ENCODE data around the gene GRID2IP.
"Not testable (repeated sequence)": the region's sequence is repeated elsewhere in the genome, so short reads cannot be mapped to it uniquely, and the experiment has no call there.

- TF ChIP-seq CTCF, POLR2A (IDR thresholded peaks at IDR 0.05): not testable (repeated sequence)
Measured at GRCh38 chr7:6449884-6450283, 101.4 kb downstream of the GRID2IP start.
